Measurements from ENCODE around the gene IQGAP1.
"Not testable (repeated sequence)": the region's sequence is repeated elsewhere in the genome, so short reads cannot be mapped to it uniquely, and the experiment has no call there.

Gene IQGAP1

DNA sequence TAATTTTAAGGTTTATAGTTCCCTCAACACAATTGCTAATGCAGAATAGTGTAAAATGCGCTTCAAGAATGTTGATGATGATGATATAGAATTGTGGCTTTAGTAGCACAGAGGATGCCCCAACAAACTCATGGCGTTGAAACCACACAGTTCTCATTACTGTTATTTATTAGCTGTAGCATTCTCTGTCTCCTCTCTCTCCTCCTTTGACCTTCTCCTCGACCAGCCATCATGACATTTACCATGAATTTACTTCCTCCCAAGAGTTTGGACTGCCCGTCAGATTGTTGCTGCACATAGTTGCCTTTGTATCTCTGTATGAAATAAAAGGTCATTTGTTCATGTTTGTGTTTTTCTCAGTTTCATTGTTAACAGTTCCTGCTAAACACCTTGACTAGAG is 113.9 kb downstream of the IQGAP1 start:
- in situ Hi-C loops (cut with MboI; ENCODE audit: low sequenced_read_pairs): no loop called here
- H3K27me3 ChIP-seq (ENCODE audit: low read depth): no peaks in the 10 kb centered on the region
- peaks cover 39% of the 10 kb centered on the region for H3K36me3 ChIP-seq (replicated peaks)
- no peak for DNase-seq (ENCODE audit: low spot score in 2 of 2)
- no peak overlapping the region for H3K4me3 ChIP-seq
- H3K9me3 ChIP-seq: no peaks in the 10 kb centered on the region
- H3K4me1 ChIP-seq: no peaks in the 10 kb centered on the region

DNA sequence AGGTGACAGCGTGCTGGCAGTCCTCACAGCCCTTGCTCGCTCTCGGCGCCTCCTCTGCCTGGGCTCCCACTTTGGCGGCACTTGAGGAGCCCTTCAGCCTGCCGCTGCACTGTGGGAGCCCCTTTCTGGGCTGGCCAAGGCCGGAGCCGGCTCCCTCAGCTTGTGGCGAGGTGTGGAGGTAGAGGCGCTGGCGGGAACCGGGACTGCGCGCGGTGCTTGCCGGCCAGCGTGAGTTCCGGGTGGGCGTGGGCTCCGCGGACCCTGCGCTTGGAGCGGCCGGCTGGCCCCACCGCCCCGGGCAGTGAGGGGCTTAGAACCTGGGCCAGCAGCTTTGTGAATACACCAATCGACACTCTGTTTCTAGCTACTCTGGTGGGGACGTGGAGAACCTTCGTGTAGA is 122.7 kb downstream of the IQGAP1 start:
- H3K9me3 ChIP-seq; H3K27me3 ChIP-seq (ENCODE audit: low read depth); in situ Hi-C loops (cut with MboI; ENCODE audit: low sequenced_read_pairs); H3K36me3 ChIP-seq (replicated peaks); DNase-seq (ENCODE audit: low spot score in 2 of 2); H3K4me3 ChIP-seq; H3K4me1 ChIP-seq: not testable (repeated sequence)

DNA sequence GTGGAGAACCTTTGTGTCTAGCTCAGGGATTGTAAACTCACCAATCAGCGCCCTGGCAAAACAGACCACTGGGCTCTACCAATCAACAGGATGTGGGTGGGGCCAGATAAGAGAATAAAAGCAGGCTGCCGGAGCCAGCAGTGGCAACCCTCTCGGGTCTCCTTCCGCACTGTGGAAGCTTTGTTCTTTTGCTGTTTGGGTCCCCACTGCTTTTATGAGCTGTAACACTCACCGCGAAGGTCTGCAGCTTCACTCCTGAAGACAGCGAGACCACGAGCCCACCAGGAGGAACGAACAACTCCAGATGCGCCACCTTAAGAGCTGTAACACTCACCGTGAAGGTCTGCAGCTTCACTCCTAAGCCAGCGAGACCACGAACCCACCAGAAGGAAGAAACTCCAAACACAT is 123.2 kb downstream of the IQGAP1 start:
- H3K4me1 ChIP-seq; H3K4me3 ChIP-seq; H3K27me3 ChIP-seq (ENCODE audit: low read depth); DNase-seq (ENCODE audit: low spot score in 2 of 2); in situ Hi-C loops (cut with MboI; ENCODE audit: low sequenced_read_pairs); H3K9me3 ChIP-seq; H3K36me3 ChIP-seq (replicated peaks): not testable (repeated sequence)

DNA sequence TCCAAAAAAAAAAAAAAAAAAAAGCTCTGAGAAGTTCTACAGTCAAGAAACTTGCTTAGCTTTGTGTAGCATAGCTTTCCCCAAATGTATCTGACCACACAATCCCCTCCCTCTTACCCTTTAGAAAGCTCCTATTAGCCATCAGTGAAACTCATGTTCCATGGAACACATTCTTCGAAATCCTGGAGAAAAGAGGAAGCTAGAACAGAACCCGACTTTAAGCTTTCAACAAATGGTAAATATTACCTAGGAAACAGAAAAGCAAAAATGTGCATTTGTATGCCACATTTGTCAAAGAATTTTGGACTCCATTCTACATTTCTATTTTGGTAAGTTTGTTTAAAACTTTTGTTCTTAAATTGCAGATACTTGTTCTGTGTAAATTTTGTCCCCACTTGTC is 124.2 kb downstream of the IQGAP1 start:
- H3K27me3 ChIP-seq (ENCODE audit: low read depth): no peaks in the 10 kb centered on the region
- no peaks in the 10 kb centered on the region for H3K9me3 ChIP-seq
- no peaks in the 10 kb centered on the region for H3K4me1 ChIP-seq
- in situ Hi-C loops (cut with MboI; ENCODE audit: low sequenced_read_pairs): no loop called here
- no peak for DNase-seq (ENCODE audit: low spot score in 2 of 2)
- H3K36me3 ChIP-seq (replicated peaks): no peaks in the 10 kb centered on the region
- no peak overlapping the region for H3K4me3 ChIP-seq

DNA sequence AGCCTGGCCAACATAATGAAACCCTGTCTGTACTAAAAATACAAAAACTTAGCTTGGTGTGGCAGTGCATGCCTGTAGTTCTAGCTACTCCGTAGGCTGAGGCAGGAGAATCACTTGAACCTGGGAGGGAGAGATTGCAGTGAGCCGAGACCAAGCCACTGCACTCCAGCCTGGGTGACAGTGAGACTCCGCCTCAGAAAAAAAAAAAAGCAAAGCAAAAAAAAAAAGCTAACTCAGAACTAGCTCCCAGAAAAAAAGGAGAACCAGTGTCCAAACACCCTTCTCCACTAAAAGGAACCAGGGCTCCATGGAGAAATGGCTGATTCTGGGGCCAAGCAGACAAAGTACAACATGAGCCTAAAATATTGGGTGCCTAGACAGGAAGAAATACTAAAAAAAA is 124.9 kb downstream of the IQGAP1 start:
- in situ Hi-C loops (cut with MboI; ENCODE audit: low sequenced_read_pairs): no loop called here
- H3K4me1 ChIP-seq: no peaks in the 10 kb centered on the region
- H3K9me3 ChIP-seq: no peaks in the 10 kb centered on the region
- H3K27me3 ChIP-seq (ENCODE audit: low read depth): no peaks in the 10 kb centered on the region
- H3K4me3 ChIP-seq: no peak overlapping the region
- no peaks in the 10 kb centered on the region for H3K36me3 ChIP-seq (replicated peaks)
- no peak for DNase-seq (ENCODE audit: low spot score in 2 of 2)

DNA sequence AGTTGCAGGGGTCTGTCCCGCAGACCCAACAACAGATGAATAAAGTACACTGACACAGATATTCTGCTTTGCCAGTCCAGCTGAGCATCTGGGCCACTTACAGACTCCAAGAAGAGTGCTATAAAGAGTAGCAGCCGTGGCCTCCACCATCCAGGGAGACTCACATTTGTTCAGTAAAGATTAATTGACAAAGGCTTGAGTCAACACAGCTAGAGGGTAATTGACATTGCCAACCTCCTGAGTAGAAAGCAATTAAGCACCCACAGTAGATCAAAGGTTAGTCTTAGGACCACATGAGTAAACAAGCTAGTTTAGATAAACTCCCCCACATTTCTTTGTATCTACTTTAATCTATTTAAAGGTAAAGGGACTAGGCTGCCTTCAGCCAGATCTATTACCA is 125.4 kb downstream of the IQGAP1 start:
- peak; percentile 8 to 13 for DNase-seq (ENCODE audit: low spot score in 2 of 2)
- no peaks in the 10 kb centered on the region for H3K27me3 ChIP-seq (ENCODE audit: low read depth)
- no peaks in the 10 kb centered on the region for H3K36me3 ChIP-seq (replicated peaks)
- H3K4me3 ChIP-seq: no peak overlapping the region
- in situ Hi-C loops (cut with MboI; ENCODE audit: low sequenced_read_pairs): no loop called here
- no peaks in the 10 kb centered on the region for H3K9me3 ChIP-seq
- H3K4me1 ChIP-seq: no peaks in the 10 kb centered on the region

DNA sequence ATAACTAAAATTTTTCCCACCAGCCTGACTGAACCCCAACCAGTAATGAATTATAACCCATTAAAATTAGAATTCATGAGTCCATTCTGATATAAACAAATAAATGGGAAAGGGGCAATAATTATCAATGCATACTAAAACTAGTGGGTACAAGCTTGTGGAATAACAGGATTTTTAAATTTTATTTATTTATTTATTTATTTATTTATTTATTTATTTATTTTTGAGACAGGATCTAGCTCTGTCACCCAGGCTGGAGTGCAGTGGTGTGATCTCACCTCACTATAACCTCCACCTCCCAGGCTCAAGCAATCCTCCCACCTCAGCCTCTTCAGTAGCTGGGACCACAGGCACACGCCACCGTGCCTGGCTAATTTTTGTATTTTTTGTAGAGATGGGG is 125.9 kb downstream of the IQGAP1 start:
- H3K4me1 ChIP-seq; H3K36me3 ChIP-seq (replicated peaks); H3K9me3 ChIP-seq; H3K27me3 ChIP-seq (ENCODE audit: low read depth); H3K4me3 ChIP-seq; DNase-seq (ENCODE audit: low spot score in 2 of 2); in situ Hi-C loops (cut with MboI; ENCODE audit: low sequenced_read_pairs): not testable (repeated sequence)

DNA sequence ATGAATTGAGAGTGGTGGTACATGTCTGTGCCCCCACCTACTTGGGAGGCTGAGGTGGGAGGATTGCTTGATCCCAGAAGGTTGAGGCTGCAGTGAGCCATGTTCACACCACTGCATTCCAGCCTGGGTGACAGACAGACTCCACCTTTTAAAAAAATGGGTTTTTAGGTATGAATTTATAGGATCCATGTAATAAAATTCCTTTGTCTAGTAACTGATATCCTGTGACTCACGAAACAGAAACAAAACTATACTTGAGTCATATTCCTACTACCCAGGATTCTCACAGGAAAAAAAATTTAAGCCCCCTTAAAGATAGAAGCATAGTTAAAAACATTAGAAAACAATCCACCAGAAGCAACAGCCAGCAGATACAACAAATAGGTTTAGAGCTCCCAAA is 131.6 kb downstream of the IQGAP1 start:
- Histone ChIP-seq H3K36me3 (replicated peaks) (no peaks in the 10 kb centered on the region), H3K4me1 (no peaks in the 10 kb centered on the region), H3K4me3 (no peak overlapping the region), H3K27me3 (ENCODE audit: low read depth) (no peaks in the 10 kb centered on the region), H3K9me3 (no peaks in the 10 kb centered on the region)
- in situ Hi-C loops (cut with MboI; ENCODE audit: low sequenced_read_pairs): no loop called here
- no peak for DNase-seq (ENCODE audit: low spot score in 2 of 2)

DNA sequence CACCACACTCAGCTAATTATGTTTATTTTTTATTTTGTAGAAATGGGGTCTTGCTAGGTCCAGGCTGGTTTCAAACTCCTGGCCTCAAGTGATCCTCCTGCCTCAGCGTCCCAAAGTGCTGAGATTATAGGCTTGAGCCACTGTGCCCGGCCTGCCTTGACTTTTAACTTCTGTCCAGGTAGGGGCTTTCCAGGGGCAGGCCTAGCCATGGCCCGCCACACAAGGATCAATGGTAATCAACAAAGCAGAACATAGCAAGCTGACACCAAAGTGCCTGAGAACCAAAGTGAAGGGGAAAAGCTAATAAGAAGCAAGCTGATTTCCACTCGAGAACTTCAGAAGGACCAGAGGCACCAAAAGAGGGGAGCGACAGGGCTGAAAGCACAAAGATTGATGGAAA is 132.3 kb downstream of the IQGAP1 start:
- H3K27me3 ChIP-seq (ENCODE audit: low read depth): no peaks in the 10 kb centered on the region
- no peaks in the 10 kb centered on the region for H3K36me3 ChIP-seq (replicated peaks)
- DNase-seq (ENCODE audit: low spot score in 2 of 2): no peak
- H3K9me3 ChIP-seq: no peaks in the 10 kb centered on the region
- no peak overlapping the region for H3K4me3 ChIP-seq
- H3K4me1 ChIP-seq: no peaks in the 10 kb centered on the region
- in situ Hi-C loops (cut with MboI; ENCODE audit: low sequenced_read_pairs): no loop called here

DNA sequence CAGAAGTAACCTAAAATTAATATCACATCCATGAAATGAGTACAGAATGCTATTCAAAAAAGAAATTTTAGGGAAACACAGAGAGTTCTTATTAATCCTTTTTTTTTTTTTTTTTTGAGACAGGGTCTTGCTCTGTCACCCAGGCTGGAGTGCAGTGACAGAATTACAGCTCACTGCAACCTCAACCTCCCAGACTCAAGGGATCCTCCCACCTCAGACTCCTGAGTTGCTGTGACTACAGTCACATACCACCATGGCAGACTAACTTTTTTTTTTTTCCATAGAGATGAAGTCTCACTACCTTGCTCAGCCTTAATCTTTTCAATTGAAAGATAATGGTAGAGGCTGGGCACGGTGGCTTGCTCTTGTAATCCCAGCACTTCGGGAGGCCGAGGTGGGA is 135.3 kb downstream of the IQGAP1 start:
- no peaks in the 10 kb centered on the region for H3K27me3 ChIP-seq (ENCODE audit: low read depth)
- in situ Hi-C loops (cut with MboI; ENCODE audit: low sequenced_read_pairs): no loop called here
- no peaks in the 10 kb centered on the region for H3K9me3 ChIP-seq
- no peak overlapping the region for H3K4me3 ChIP-seq
- no peak for DNase-seq (ENCODE audit: low spot score in 2 of 2)
- H3K36me3 ChIP-seq (replicated peaks): no peaks in the 10 kb centered on the region
- H3K4me1 ChIP-seq: no peaks in the 10 kb centered on the region

DNA sequence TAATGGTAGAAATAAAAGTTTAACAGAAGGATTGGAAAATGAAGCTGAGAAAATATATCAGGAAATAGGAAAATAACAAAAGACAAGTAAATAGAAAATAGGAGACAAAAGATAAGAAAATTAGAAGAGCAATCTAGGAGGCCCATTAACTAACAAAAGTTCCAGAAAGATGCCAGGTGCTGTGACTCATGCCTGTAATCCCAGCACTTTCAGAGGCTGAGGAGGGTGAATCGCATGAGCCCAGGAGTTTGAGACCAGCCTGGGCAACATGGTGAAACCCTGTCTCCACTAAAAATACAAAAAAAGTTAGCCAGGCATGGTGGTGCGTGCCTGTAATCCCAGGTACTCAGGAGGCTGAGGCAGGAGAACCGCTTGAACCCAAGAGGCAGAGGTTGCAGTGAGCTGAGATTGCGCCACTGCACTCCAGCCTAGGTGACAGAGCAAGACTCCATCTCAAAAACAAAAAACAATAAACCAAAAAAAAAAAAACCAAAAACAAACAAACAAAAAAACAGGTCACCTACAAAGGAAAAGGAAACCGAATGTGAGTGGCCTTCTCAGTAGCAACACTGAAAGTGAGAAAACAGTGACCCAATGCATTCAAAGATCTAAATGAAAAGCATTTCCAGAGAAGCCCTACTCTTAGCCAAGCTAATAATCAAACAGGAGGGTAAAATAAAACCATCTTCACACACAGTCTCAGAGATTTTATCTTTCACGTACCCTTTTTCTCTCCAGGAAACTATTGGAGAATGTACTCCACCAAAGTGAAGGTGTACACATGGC is 136.2 kb downstream of the IQGAP1 start:
- H3K27me3 ChIP-seq (ENCODE audit: low read depth); H3K4me1 ChIP-seq; H3K36me3 ChIP-seq (replicated peaks); H3K9me3 ChIP-seq; H3K4me3 ChIP-seq; in situ Hi-C loops (cut with MboI; ENCODE audit: low sequenced_read_pairs); DNase-seq (ENCODE audit: low spot score in 2 of 2): not testable (repeated sequence)

DNA sequence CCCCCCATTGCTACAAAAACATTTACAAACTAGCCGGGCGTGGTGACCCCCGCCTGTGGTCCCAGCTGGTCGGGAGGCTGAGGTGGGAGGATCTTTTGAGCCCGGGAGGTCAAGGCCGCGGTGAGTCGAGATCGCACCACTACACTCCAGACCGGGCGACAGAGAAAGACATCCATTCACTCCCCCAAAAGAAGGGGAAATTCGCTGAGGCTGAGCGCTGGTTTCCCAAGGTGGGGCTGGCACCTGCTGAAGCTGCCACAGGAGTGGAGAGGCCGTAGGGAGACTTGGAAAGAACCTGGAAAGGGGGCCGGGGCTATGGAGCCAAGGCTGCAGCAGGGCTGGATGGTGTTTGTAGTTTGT is 140.9 kb downstream of the IQGAP1 start:
- in situ Hi-C loops (cut with MboI; ENCODE audit: low sequenced_read_pairs): no loop called here
- H3K36me3 ChIP-seq (replicated peaks): no peaks in the 10 kb centered on the region
- H3K4me3 ChIP-seq: peak overlapping the region; percentile 67
- no peaks in the 10 kb centered on the region for H3K9me3 ChIP-seq
- no peak for DNase-seq (ENCODE audit: low spot score in 2 of 2)
- peaks cover 20% of the 10 kb centered on the region for H3K4me1 ChIP-seq
- H3K27me3 ChIP-seq (ENCODE audit: low read depth): no peaks in the 10 kb centered on the region

DNA sequence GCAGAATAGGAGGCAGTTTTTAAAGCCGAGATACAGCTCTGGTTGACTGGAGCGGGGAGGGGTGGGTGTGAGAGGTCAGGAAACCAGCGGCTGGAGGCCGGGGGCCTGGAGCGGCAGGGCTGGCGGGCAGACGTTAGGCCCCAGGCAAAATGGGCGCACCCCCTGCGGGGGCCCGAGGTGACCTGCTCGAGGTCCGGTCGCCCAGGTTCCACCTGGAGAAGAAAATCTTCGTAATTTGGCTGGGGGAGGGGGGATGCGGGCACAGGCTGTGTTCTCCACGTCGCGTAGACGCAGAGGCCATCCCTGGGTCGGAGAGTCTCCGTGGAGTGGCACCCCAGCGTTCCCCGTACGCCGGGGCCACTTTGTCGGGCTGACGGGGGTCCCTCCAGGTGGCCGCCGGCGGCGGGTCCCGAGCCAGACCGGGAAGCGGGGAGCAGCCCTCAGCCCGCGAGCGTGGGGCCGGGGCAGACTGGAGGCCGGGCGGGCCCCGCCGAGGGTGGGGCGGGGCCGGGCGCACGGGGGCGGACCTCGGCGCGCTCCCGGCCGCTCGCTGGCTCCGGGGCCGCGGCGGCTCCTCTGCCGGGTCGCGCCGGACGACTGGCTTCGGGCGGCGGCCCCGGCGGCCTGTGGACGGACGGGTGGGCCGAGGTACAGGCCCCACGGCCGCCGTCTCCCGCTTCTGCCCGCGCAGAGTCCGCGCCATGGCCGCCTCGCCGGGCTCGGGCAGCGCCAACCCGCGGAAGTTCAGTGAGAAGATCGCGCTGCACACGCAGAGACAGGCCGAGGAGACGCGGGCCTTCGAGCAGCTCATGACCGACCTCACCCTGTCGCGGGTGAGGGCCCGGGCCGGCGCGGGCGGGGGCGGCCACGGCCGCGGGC is 141.6 kb downstream of the IQGAP1 start, which contains the start of gene CRTC3:
Gene CRTC3, plus strand, starts transcription at position 553 of the 879 bp plus-strand sequence. Its CDS starts 149 bp downstream, at position 702.
- in situ Hi-C loops (cut with MboI; ENCODE audit: low sequenced_read_pairs): no loop called here
- peak within 1 kb of the TSS; percentile 67 for H3K4me3 ChIP-seq

More for the DNA sequence above, 141.6 kb downstream of the IQGAP1 start, which contains the start of gene CRTC3:
- Histone ChIP-seq H3K4me1 (peaks cover 20% of the 10 kb centered on the region), H3K36me3 (replicated peaks) (no peaks in the 10 kb centered on the region), H3K27me3 (ENCODE audit: low read depth) (no peaks in the 10 kb centered on the region), H3K9me3 (no peaks in the 10 kb centered on the region)
- DNase-seq (ENCODE audit: low spot score in 2 of 2): peak; percentile 17 to 60

All from HAP-1 (cell line).